GM19099 (cell line): ENCODE data around the gene PDE2A.

Experiments used
- POLR2A ChIP-seq: IDR thresholded peaks from 3 replicates; pipeline ENCODE4 v1.6.1; 2011; ENCODE audit warnings: low read depth; ENCODE audit not compliant: insufficient read length; ENCODE audit errors: extremely low read depth

PDE2A gene

GRCh38 chr11:72661486-72661885 lies 12.7 kb downstream of the PDE2A start:
- TF ChIP-seq POLR2A, result no peak

- TF ChIP-seq POLR2A, result no peak
Observed at GRCh38 chr11:72658989-72659640, 15.1 kb downstream of the PDE2A start.

- no peak for TF ChIP-seq POLR2A
Observed at GRCh38 chr11:72657411-72658100, 16.7 kb downstream of the PDE2A start.

GRCh38 chr11:72655896-72656464 lies 18.2 kb downstream of the PDE2A start:
- TF ChIP-seq POLR2A, result no peak

GRCh38 chr11:72655014-72655413 lies 19.2 kb downstream of the PDE2A start:
- TF ChIP-seq POLR2A, result no peak

- TF ChIP-seq POLR2A, result no peak
Observed at GRCh38 chr11:72653649-72654048, 20.6 kb downstream of the PDE2A start.

GRCh38 chr11:72652873-72653630 lies 21.2 kb downstream of the PDE2A start:
- no peak for TF ChIP-seq POLR2A

- TF ChIP-seq POLR2A, result no peak
Observed at GRCh38 chr11:72652133-72652532, 22.1 kb downstream of the PDE2A start.

GRCh38 chr11:72649215-72649976 lies 24.8 kb downstream of the PDE2A start:
- TF ChIP-seq POLR2A, result no peak

- TF ChIP-seq POLR2A, result no peak
Observed at GRCh38 chr11:72648384-72649136, 25.7 kb downstream of the PDE2A start.

GRCh38 chr11:72647882-72648281 lies 26.3 kb downstream of the PDE2A start:
- TF ChIP-seq POLR2A, result no peak

GRCh38 chr11:72646472-72646871 lies 27.8 kb downstream of the PDE2A start:
- no peak for TF ChIP-seq POLR2A

GRCh38 chr11:72646024-72646423 lies 28.2 kb downstream of the PDE2A start:
- no peak for TF ChIP-seq POLR2A

- TF ChIP-seq POLR2A, result no peak
Observed at GRCh38 chr11:72643547-72643946, 30.7 kb downstream of the PDE2A start.
